HG02981 (cell line): ENCODE measurements around the gene RBMS2.
A peak's percentile ranks its signal among the peaks of the same experiment; 100 is the strongest.

Experiments
- ATAC-seq: cut with Tn5 transposase; IDR thresholded peaks from one replicate; pipeline ENCODE4 v1.9.1; 2021; ENCODE audit warnings: mild to moderate bottlenecking, moderate library complexity; ENCODE audit not compliant: unreplicated experiment

Gene RBMS2

GRCh38 chr12:56629459-56630179 lies 108.0 kb downstream of the RBMS2 start:
- peak; percentile 0 for ATAC-seq

GRCh38 chr12:56630180-56630632 lies 108.6 kb downstream of the RBMS2 start, which contains the start of gene BAZ2A:
Gene BAZ2A, minus strand, starts transcription at chr12:56630326. Its CDS starts 12,796 bp downstream, at chr12:56617530.
- ATAC-seq: peak; percentile 55

GRCh38 chr12:56631790-56632700 lies 110.4 kb downstream of the RBMS2 start:
- ATAC-seq: no peak

- ATAC-seq: no peak
These were observed 111.3 kb downstream of the RBMS2 start for GRCh38 chr12:56632701-56633467.

GRCh38 chr12:56633468-56634241 lies 112.0 kb downstream of the RBMS2 start:
- ATAC-seq: no peak

- no peak for ATAC-seq
These were observed 112.7 kb downstream of the RBMS2 start for GRCh38 chr12:56634242-56634836.

GRCh38 chr12:56634837-56635791 lies 113.5 kb downstream of the RBMS2 start:
- peak; percentile 38 for ATAC-seq

- peak; percentile 35 for ATAC-seq
These were observed 114.4 kb downstream of the RBMS2 start for GRCh38 chr12:56635806-56636674.

- peak; percentile 58 for ATAC-seq
These were observed 115.3 kb downstream of the RBMS2 start for GRCh38 chr12:56636675-56637540.

GRCh38 chr12:56637621-56638020 lies 116.0 kb downstream of the RBMS2 start:
- ATAC-seq: no peak

GRCh38 chr12:56641219-56641618 lies 119.6 kb downstream of the RBMS2 start:
- no peak for ATAC-seq

- no peak for ATAC-seq
These were observed 123.0 kb downstream of the RBMS2 start for GRCh38 chr12:56644654-56645053.

GRCh38 chr12:56645201-56645716 lies 123.6 kb downstream of the RBMS2 start:
- ATAC-seq: no peak
